Cardiac muscle cell (in vitro differentiated cells and primary cell): ENCODE data around the gene LCORL. TPM values are rescaled to one million over a fixed set of nuclear protein-coding genes. Genes with fewer than 3 reads are reported as not detected.
A peak's percentile ranks its signal among the peaks of the same experiment; 100 is the strongest.

Experiments used
- DNase-seq, 2 donors: peaks; one replicate each; pipeline versions ENCODE4 v3.0.0 to v3.0.0-alpha.2; 2010 to 2017; ENCODE audit warnings: low read depth in 1 of 2, low spot score in 1 of 2
- H3K27ac ChIP-seq: fragments of 200-600 bp; sonication (generic); 2 replicates; pipeline ENCODE4 v1.5.1; 2016
- H3K27me3 ChIP-seq: fragments of 200-600 bp; sonication (generic); 2 replicates; pipeline ENCODE4 v1.6.0; 2016; ENCODE audit warnings: control low read depth
- H3K36me3 ChIP-seq: fragments of 200-600 bp; sonication (generic); 2 replicates; pipeline ENCODE4 v1.5.1; 2016; ENCODE audit warnings: control low read depth
- H3K4me1 ChIP-seq: fragments of 200-600 bp; sonication (generic); 2 replicates; pipeline ENCODE4 v1.8.1; 2017; ENCODE audit warnings: low read depth, mild to moderate bottlenecking, mixed run types
- H3K4me3 ChIP-seq: fragments of 200-600 bp; sonication (generic); 2 replicates; pipeline ENCODE4 v1.5.1; 2016; ENCODE audit warnings: mild to moderate bottlenecking
- H3K9me3 ChIP-seq: fragments of 200-600 bp; sonication (generic); 2 replicates; pipeline ENCODE4 v1.5.1; 2017; ENCODE audit warnings: low read depth, mild to moderate bottlenecking, control low read depth
- polyA plus RNA-seq: library from polyadenylated mRNA; unstranded; fragments of >200 nt; fragmentation: Nextera tagmentation; extraction: Ambion mirVana; gene quantifications from 2 replicates; pipeline ENCODE4 v1.2.1, GENCODE V29; 2016
- total RNA-seq: library from RNA; depleted of rRNA; stranded (reverse); fragments of >200 nt; gene quantifications from 2 replicates; pipeline ENCODE4 v1.2.3, GENCODE V29; 2016
- TF ChIP-seq, protein P1 (sequence below): IDR thresholded peaks from 2 replicates; pipeline ENCODE4 v1.5.1; 2012; ENCODE audit warnings: low read depth, mild to moderate bottlenecking, low read length

LCORL gene
- total and polyA plus RNA-seq, 2 experiments from 2014 or later, result 11.7 to 50.2 TPM

DNA sequence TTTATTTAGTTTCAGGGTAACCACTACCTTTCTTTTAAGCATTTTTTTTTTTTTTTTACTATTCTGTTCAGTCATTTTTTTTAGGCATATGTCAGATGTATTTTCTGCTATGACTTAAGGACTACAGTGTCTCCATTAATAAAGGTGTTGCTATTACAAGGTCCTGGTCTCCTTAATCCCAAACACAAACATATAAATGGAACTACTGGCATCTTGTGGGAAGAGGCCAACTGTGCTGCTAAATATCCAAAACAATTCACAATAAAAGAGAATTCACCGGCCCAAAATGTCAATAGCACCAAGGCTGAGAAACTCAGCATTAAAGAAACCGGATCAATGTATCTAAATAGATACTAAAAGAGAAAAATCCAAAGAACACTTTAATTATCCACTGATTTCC is 26.4 kb downstream of the LCORL start:
- TF ChIP-seq, protein P1, sequence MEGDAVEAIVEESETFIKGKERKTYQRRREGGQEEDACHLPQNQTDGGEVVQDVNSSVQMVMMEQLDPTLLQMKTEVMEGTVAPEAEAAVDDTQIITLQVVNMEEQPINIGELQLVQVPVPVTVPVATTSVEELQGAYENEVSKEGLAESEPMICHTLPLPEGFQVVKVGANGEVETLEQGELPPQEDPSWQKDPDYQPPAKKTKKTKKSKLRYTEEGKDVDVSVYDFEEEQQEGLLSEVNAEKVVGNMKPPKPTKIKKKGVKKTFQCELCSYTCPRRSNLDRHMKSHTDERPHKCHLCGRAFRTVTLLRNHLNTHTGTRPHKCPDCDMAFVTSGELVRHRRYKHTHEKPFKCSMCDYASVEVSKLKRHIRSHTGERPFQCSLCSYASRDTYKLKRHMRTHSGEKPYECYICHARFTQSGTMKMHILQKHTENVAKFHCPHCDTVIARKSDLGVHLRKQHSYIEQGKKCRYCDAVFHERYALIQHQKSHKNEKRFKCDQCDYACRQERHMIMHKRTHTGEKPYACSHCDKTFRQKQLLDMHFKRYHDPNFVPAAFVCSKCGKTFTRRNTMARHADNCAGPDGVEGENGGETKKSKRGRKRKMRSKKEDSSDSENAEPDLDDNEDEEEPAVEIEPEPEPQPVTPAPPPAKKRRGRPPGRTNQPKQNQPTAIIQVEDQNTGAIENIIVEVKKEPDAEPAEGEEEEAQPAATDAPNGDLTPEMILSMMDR, result no peak
- no peak overlapping the region for H3K27ac ChIP-seq
- H3K36me3 ChIP-seq, result no peaks in the 10 kb centered on the region
- DNase-seq, result no peak
- no peaks in the 10 kb centered on the region for H3K4me1 ChIP-seq
- H3K9me3 ChIP-seq, result no peaks in the 10 kb centered on the region
- H3K27me3 ChIP-seq, result no peaks in the 10 kb centered on the region
- H3K4me3 ChIP-seq, result no peak overlapping the region

DNA sequence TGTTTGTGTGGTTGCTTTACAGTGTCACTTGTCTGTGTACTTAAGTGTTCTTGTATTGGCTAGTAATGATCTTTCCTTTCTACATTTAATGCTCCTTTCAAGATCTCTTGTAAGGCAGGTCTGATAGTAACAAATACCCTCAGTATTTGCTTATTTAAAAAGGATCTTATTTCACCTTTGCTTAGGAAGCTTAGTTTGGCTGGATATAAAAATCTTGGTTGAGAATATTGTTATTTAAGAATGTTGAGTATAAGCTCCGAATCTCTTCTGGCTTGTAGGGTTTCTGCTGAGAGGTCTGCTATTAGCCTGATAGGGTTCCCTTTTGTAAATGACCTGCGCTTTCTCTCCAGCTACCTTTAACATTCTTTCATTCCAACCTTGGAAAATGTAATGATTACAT is 35.7 kb downstream of the LCORL start:
- Histone ChIP-seq H3K36me3 (no peaks in the 10 kb centered on the region), H3K27me3 (no peaks in the 10 kb centered on the region), H3K4me3 (no peak overlapping the region), H3K4me1 (no peaks in the 10 kb centered on the region), H3K9me3 (no peaks in the 10 kb centered on the region), H3K27ac (no peak overlapping the region)
- TF ChIP-seq, protein P1, result no peak
- DNase-seq, result no peak

DNA sequence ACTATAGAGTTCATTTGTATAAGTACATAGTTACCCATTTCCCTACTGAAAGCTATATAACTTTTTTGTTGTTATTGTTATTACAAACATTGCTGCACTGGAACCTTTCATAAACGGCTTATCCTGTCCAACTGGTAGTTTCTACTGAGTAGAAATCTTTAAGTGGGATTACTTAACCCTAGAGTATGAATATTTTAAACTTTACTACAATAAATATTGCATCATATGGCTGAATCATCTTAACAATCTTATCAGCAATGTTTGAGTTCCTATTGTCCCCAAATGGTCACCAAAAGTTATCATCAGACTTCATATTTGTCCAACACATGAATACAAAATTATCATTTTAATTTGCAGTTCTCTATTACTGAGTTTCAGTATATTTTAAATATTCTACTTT is 40.5 kb downstream of the LCORL start:
- Histone ChIP-seq H3K4me1 (no peaks in the 10 kb centered on the region), H3K36me3 (no peaks in the 10 kb centered on the region), H3K27me3 (no peaks in the 10 kb centered on the region), H3K27ac (no peak overlapping the region), H3K4me3 (no peak overlapping the region), H3K9me3 (no peaks in the 10 kb centered on the region)
- peak in 1 of 2 donors; percentile 7 for DNase-seq
- TF ChIP-seq, protein P1, result no peak

DNA sequence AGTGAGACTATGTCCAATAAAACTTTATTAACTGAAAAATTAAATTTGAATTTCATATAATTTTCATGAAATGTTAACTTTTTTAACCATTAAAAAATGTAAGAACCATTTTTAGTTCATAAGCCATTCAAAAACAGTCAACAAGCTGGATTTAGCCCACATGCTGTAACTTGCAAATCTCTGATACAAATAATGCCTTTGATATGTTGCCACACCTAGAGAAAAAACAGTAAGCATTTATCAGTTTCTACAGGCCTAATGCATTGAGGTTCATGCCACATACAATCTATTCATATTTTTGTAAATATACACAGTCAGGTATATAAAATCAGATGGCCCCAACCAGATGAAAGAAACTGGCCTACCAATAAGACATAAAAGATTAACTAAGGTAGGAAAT is 52.8 kb downstream of the LCORL start:
- no peak for DNase-seq
- H3K4me3 ChIP-seq, result no peak overlapping the region
- no peaks in the 10 kb centered on the region for H3K9me3 ChIP-seq
- H3K27ac ChIP-seq, result no peak overlapping the region
- no peaks in the 10 kb centered on the region for H3K36me3 ChIP-seq
- H3K4me1 ChIP-seq, result no peaks in the 10 kb centered on the region
- TF ChIP-seq, protein P1, result no peak
- H3K27me3 ChIP-seq, result no peaks in the 10 kb centered on the region

DNA sequence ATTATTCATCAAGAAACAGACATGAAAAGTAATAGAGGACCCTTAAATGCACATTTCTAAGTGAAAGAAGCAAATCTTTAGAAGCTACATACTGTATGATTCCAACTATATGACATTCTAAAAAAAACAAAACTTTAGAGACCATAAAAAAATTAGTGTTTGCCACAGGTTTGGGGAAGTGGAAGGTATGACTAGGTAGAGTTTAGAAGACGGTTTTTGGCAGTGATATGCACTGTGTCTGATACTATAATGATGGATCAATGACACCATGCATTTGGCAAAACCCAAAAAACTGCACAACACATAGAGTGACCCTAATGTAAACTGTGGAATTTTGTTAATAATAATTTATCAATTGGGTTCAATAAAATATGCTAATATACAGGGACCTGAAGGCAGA is 54.5 kb downstream of the LCORL start:
- TF ChIP-seq, protein P1, result no peak
- Histone ChIP-seq H3K36me3 (no peaks in the 10 kb centered on the region), H3K4me1 (no peaks in the 10 kb centered on the region), H3K27me3 (no peaks in the 10 kb centered on the region), H3K4me3 (no peak overlapping the region), H3K9me3 (no peaks in the 10 kb centered on the region), H3K27ac (no peak overlapping the region)
- DNase-seq, result no peak

DNA sequence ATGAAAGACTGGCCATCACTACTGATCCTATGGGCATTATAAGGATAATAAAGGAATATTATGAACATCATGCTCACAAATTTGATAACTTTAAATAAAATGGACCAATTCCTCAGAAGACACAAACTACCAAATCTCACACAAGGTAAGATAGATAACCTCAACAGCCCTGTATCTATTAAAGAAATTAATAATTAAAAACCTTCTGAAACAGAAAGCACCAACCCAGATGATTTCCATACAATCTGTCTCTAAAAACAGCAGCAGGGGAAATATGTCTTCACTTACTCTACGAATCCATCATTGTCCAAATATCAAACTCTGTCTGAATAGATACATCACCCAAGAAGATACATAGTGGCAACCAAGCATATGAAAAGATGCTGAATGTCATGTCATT is 55.2 kb downstream of the LCORL start:
- no peaks in the 10 kb centered on the region for H3K27me3 ChIP-seq
- TF ChIP-seq, protein P1, result no peak
- H3K4me3 ChIP-seq, result no peak overlapping the region
- no peaks in the 10 kb centered on the region for H3K36me3 ChIP-seq
- no peaks in the 10 kb centered on the region for H3K4me1 ChIP-seq
- no peaks in the 10 kb centered on the region for H3K9me3 ChIP-seq
- H3K27ac ChIP-seq, result no peak overlapping the region
- no peak for DNase-seq
